VCaP (cell line): ENCODE measurements around the gene PDLIM5.

Experiments
- H3K27ac ChIP-seq: fragments of 450-650 bp; 2 replicates; pipeline ENCODE4 v1.5.1; 2017
- TF ChIP-seq, protein P1 (sequence below): fragments of 450-650 bp; conservative IDR thresholded peaks from 2 replicates; pipeline ENCODE4 v1.5.1; 2017; ENCODE audit warnings: mild to moderate bottlenecking, moderate library complexity

PDLIM5 gene

DNA sequence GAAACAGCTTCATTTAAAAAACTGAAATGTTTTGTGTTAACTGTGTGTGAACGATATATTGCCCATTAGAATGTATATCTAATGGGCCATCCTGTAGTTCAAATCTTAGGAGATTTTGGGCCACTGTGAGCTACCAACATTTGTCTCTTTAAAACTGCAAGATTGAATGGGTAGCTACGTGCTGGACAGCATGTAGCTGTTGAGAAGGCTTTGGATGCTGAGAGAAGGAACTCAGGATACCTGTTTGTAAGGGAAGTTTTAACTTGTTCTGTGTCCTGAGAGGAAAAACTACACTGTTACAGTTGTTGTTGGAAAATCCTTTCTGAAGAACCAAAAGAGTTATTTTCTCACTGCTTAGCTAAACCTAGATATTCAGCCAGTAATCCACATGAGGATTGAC is 45.9 kb downstream of the PDLIM5 start:
- no peak overlapping the region for H3K27ac ChIP-seq
- TF ChIP-seq, protein P1, sequence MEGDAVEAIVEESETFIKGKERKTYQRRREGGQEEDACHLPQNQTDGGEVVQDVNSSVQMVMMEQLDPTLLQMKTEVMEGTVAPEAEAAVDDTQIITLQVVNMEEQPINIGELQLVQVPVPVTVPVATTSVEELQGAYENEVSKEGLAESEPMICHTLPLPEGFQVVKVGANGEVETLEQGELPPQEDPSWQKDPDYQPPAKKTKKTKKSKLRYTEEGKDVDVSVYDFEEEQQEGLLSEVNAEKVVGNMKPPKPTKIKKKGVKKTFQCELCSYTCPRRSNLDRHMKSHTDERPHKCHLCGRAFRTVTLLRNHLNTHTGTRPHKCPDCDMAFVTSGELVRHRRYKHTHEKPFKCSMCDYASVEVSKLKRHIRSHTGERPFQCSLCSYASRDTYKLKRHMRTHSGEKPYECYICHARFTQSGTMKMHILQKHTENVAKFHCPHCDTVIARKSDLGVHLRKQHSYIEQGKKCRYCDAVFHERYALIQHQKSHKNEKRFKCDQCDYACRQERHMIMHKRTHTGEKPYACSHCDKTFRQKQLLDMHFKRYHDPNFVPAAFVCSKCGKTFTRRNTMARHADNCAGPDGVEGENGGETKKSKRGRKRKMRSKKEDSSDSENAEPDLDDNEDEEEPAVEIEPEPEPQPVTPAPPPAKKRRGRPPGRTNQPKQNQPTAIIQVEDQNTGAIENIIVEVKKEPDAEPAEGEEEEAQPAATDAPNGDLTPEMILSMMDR: no peak

DNA sequence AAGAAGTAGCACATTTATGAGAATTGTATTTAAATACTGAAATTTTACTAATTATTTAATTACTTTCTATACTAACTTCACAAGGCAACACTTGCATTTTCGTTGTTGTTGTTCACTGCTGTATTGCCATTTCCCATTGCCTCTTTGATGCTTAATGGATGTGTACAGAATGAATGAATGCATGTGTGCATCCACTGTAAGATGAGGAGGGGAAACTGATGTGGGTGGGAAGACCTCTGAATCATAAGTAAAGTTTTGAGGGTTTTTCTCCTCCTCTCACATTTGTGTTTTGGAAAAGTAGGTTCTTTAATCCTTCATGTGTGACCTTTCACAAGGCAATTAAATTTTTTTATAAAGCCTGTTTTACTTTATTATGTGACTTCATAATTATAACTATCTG is 46.8 kb downstream of the PDLIM5 start:
- no peak overlapping the region for H3K27ac ChIP-seq
- TF ChIP-seq, protein P1: no peak

DNA sequence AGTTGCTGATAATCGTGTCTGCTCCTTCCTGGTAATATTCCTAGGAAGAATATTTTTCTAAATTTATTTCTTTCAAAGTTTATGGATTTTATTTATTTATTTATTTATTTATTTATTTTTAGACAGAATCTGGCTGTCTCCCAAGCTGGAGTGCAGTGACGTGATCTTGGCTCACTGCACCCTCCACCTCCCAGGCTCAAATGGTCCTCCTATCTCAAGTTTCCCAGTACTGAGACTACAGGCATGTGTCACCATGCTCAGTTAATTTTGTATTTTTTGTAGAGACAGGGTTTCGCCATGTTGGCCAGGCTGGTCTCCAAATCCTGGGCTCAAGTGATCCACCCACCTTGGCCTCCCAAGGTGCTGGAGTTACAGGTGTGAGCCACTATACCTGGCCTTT is 48.9 kb downstream of the PDLIM5 start:
- H3K27ac ChIP-seq: no peak overlapping the region
- TF ChIP-seq, protein P1: no peak

DNA sequence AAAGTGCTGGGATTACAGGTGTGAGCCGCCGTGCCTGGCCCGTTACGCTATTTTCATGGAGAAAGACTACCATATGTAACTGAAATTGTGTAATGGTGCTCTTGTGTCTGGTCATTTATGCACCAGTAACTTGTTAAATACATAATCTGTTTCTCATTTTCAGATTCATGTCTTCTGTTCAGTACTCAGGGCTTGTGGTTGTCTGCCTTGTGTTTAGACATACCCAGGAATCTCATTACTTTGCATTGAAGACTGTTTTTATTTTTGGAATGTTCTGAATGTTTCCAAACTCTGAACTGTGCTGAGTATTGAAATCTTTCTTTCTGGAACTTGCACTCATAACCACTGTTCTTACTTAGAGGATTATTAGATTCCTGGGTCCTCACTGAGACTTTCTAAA is 52.8 kb downstream of the PDLIM5 start:
- TF ChIP-seq, protein P1: no peak

DNA sequence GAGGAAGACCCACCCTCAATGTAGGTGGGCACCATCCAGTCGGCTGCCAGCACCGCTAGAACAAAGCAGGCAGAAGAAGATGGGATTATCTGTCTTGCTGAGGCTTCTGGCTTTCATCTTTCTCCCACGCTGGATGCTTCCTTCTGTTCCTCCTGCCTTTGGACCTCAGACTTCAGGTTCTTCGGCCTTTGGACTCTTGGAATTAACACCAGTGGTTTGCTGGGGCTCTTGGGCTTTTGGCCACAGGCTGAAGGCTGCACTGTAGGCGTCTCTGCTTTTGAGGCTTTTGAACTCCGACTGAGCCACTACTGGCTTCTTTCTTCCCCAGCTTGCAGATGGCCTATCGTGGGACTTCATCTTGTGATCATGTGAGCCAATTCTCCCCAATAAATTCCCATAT is 55.1 kb downstream of the PDLIM5 start:
- no peak overlapping the region for H3K27ac ChIP-seq
- TF ChIP-seq, protein P1: no peak

More for the DNA sequence above, 52.8 kb downstream of the PDLIM5 start:
- H3K27ac ChIP-seq: no peak overlapping the region

DNA sequence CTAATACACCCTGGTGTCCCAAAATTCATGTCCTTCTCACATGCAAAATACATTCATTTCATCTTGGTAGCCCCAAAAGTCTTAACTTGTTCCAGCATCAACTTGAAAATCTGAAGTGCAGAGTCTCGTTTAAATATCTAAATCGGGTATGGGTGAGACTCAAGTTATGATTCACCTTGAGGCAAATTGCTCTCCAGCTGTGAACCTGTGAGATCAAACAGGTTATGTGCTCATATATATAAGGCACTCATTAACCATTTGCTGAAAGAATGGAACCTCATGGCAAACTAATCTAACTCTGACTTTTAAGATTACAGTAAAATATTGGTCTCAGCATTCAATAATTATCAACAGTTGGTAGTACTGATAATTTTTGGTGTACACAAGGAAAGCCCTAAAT is 55.5 kb downstream of the PDLIM5 start:
- TF ChIP-seq, protein P1: no peak

DNA sequence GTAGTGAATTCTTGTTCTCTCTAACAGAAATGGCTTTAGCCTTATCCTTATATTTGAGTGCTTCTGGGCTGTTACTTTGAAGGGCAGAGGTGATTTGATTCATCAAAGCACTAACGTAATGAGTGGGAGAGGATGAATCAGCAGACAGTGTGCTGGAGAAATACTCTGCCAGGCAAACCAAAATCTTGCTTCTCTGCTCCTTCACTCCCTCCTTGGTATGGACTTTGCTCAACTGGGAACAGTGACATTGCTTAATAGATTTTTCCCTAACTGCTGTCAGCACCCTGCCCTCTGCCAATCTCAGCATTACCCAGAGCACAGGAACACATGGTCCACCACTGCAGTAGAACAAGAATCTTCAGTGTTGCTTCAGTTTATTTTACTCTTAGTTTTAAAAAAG is 56.0 kb downstream of the PDLIM5 start:
- TF ChIP-seq, protein P1: no peak
- H3K27ac ChIP-seq: no peak overlapping the region; the same call in 1 of the 2 replicates

More for the DNA sequence above, 55.5 kb downstream of the PDLIM5 start:
- H3K27ac ChIP-seq: no peak overlapping the region
